HG03108 (cell line): ENCODE results near the gene CSF1R.

Experiments
- ATAC-seq: cut with Tn5 transposase; IDR thresholded peaks from one replicate; pipeline ENCODE4 v1.9.1; 2021; ENCODE audit warnings: moderate library complexity; ENCODE audit not compliant: unreplicated experiment

CSF1R gene

DNA sequence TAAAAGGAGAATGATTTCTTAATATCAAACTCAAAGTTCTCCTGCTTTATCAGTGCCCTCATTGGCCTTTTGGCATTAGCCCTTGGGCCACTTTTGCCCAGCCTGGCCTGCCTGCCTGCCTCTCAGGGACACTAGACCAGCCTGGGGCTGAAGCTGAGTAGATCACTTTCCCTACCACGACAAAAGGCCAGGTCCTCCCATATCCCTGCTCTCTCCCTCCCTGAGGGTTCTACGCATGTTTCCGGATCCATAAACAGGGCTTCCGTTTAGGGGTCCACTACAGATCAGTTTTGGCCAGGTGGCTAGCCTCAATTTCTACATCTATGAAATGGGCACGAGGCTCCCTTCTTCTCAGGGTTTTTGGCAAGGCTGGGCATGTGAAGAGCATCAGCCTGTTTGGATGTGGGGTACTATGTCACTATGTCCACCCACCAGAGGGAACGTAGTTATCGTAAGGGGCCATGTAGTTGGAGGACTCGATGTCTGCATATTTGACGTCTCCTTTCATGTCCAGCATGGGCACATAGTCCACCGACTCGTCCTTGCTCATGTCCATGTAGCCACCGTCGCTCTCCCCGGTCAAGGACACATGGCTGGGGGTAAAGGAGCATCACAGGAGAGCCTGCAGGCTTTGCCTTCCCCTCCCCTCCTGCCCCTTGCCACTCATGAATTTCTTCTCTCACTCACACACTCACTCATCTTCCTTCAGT, 35.2 kb upstream of the CSF1R start:
- no peak for ATAC-seq

DNA sequence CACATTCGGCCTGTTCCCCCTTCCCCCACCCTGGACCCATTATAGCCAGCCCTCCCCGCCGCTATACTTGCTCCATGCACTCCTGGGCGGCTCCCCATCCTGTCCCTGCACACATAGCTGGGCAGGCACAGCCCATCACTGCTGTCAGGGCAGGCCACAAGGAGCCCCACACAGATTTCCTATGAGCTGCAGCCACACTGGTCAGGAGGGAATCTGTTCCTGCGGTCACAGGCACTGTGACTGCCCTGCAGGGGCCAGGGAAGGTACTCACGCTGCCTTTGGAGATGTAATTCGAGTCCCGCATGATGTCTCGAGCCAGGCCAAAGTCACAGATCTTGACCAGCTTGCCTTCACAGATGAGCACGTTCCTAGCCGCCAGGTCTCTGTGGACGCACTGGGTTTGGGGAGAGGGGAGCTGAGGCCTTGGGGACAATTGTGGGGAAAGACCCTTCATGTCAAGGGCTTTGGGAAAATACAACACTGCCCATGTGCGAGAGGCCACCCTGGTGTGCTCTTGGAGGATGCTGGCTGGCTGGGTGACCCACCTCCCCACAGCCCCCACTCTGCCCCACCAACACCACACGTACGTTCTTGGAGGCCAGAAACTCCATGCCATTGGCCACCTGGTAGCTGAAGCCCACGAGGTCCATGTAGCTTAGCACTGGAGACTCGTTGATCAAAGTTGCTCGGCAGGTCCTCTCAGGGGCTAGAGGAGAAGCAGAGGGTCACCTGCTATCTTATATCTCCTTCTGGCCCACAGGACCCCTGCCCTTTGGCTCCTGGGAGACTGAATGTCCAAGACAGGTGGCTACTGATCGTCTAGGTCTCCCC, 34.5 kb upstream of the CSF1R start:
- ATAC-seq = no peak

DNA sequence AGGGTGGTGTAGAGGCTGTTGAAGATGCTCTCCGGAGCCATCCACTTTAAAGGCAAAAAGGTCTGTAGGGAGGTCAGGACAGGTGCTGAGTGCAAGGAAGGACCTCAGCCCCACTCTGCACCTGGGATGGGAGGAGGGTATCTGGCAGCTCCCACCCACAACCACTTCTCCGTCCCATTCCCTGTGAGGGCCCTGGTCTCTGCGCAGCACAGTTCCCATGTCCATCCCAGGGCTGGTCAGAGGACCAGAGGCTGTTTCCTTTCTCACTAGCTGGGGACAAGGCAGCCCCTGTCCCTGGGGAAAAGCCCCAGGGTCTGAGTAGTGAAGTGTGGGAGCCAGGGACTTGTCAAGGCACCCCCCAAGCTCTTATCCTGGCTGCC, 33.7 kb upstream of the CSF1R start:
- no peak for ATAC-seq

GRCh38 chr5:150119421-150120061, 33.2 kb upstream of the CSF1R start:
- no peak for ATAC-seq

- ATAC-seq = no peak
Measured at GRCh38 chr5:150118561-150119229, 32.3 kb upstream of the CSF1R start.

DNA sequence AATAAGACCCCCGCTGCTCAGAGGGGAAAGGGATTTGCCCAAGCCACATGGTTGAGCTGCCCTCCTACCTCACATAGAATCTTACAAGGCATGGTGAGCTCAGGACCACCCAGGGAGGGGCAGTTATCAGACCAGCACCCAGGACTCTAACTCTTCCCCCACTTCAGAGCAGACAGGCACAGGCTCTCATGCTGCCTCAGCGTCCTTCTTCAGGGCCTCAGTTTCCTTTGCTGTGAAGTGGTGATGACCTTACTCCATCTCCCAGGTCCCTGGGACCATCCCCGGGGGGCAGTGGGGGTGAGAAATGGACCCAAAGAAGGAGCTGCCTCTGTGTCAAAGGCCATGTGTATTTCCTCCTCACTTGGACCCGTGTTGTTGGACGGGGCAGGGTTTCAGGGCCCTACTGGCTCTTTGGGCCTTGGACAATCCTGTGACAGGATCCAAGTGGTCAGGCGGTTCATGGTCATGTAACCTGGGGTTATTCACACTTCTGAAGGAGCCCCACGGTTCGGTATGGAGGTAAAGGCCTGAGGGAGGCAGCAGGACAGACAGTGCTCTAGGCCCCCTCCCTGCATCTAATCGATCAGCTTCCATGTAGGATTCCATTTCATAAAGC, 31.7 kb upstream of the CSF1R start:
- no peak for ATAC-seq

DNA sequence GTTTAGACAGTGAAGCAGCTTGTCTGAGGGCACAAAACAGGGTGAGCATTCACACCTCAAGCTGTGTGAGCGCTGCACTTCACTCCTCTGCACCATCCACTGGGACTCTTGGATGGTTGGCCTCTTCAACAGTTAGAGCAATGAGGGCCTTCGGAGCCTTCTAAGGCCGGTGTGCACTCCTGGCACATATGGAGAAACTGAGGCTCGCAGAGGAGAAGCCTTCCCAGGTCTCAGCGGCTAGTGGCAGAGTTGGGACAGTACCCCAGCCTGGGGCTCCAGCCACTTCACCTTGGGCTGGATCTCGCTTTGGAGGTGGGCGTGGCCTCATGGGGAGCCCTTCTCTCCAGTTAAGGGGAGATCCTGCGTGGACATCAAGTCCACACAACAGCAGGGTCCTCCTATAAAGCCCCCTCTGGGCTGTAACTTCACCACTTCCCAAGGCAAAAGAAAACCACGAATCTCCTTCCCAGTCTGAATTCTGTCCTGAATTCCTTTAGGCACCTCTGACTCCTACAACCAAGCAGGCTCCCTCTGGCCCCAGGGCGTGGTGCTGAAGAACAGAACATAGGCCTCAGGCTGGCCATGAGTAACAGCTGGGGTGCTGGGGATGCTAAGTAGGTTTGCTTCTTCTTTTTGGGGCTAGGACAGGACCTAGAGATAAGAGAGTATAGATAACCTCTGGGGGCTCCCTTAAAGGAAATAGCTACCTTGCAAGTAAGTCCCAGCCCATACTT, 30.5 kb upstream of the CSF1R start:
- no peak for ATAC-seq

GRCh38 chr5:150114773-150115408, 28.5 kb upstream of the CSF1R start:
- ATAC-seq = no peak

DNA sequence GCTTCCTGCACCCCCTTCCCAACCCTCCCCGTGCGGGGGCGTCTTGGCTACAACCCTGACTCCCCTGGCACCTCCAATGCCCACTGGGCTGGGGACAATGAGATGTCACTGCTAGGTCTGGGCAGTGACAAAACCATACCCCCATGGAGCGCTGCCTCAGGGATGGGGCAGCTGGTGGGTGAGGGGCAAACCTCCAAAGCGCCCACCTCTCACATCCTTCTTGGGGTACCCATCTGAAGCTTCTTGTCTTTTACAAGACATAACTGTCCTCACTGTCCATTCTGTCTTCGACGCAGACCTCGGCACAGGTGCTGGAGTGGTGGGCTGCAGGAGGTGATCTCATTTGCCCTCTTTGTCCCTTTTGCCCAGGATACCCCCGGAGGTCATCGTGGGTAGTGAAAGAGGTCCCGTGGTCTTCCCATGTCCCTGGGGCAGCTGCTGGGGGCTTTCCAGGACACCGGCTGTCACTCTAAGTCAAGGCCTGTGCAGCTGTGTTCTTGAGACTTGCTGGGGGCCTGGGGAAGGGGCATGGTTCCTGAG, 27.8 kb upstream of the CSF1R start:
- no peak for ATAC-seq

GRCh38 chr5:150113047-150113744, 26.8 kb upstream of the CSF1R start:
- no peak for ATAC-seq

DNA sequence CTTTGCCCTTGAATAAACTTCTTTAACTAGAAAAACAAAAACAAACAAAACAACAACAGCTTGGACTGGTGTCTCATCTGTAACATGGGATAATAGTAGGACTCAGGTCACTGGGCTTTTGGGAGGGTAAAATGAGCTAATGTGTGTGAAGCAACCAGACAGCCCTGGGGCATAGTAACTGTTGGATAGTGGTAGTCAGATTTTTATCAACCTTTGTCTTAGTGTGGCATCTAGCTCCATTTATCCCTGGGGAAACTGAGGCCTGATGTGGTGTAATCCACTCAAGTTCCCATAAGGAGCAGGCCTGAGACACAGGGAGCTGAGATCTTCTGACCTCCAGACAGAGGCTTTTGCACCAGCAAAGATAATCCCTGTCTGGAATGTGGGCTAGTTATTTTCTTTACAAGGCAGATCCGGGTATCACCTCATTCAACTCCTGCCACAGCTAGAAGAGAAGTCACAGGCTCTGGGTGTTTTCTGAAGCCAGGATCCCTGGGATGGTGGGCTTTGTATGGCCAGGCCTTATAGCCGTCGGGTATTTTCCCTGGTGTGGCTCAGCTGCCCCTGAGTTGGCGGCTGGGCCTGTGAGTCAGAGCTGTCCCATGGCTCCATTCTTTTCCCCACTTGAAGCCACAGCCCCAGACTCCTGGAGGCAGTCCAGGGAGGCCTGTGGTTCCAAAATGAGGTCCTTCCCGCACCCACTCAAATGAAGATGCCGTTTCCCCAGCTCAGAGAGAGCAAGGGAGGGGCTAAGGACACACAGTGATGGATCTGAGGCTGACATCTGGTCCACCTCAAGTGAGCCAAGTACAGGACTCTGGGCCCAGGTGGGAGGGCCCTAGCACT, 26.1 kb upstream of the CSF1R start:
- ATAC-seq = no peak

DNA sequence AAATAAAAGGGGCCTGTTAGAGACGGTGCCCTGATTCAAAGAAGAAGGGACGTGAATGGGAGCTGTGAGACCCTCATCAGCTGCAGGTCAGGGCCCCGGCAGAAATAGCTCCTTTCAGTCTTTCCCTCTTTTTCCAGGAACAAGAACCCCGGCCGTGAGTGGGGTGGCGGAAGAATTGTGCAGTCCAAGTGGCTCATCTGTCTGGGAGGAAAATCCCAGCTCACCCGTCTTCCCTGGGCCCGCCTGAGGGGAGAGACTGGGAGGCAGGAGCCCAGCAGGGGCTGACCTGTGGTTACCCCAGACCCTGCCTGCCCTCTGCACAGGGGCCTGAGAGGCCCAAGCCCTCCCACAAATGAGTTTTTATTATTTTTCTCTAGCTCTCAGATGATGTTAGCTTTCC, 24.8 kb upstream of the CSF1R start:
- no peak for ATAC-seq

- ATAC-seq = no peak
Measured at GRCh38 chr5:150109921-150110320, 23.6 kb upstream of the CSF1R start.

DNA sequence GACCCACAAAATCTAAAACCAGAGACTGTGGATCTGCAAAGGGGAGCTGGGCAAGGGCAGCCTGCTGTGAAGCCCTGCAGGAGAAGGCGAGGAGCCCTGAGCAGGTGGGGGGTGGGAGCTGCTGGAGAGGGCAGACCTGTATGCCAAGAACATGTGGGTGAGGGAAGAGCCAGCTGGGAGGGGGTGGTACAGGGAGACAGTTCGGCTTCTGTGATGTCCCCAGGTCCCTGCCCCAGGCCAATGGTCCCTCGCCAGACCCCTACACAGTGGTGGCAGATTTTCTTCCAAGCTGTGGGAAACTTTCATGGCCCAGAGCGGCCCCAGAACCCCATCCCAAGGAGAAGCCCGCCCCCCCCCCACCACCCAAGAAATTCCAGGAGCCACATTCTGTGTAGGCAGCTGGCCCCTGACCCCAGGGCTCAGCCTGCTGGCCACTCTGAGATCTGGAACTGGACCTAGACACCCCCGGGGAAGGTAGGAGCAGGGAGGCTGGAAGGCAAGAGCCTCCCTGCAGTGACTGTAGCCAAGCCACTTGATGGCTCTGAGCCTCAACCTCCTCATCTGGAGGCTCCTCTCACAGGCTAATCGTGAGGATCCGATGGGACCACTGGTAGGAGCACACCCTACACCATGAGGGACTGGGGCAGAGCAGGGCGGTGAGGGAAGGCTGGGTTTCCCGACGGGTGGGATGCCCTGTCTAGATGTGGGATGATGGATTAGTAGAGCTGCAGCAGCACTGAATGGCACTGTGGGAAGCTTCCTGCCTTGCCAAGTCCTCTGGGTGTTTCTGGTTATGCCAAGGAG, 22.6 kb upstream of the CSF1R start:
- no peak for ATAC-seq

GRCh38 chr5:150107909-150108447, 21.6 kb upstream of the CSF1R start:
- ATAC-seq = no peak

DNA sequence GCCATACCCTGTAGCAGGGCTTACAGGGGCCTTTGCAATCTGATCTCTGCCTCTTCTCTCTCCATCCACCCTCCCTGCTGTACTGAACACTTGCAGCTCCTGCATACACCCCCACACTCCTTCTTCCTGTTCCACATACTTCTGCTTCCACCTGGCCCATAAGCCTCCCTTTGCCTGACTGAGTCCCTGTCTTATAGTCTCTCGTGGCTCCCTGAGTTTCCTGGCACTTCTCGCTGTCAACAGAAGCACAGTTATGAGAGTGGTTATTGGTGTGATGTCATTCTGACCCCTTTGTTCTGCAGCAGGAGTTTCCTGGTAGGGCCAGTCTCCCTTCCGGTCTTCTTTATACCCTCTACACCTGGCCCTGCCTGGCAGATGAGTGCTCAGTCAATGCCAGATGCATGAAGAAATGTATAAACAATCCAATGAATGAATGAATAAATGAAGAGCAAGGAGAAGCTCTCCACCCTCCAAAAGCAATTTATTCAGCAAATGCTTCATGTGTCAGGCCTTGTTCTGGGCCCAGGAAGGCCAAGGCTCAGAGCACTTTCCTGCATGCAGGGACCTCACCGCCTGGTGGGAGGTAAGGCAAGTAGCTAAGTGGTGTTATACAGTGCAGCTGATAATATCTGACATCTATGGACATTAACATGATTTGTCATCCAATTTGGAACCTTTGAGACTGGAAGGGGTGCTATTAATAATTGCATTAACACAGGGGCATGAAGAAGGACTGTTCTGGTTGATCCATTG, 20.5 kb upstream of the CSF1R start:
- no peak for ATAC-seq
